ENCODE results near the gene CPN1.

DNA sequence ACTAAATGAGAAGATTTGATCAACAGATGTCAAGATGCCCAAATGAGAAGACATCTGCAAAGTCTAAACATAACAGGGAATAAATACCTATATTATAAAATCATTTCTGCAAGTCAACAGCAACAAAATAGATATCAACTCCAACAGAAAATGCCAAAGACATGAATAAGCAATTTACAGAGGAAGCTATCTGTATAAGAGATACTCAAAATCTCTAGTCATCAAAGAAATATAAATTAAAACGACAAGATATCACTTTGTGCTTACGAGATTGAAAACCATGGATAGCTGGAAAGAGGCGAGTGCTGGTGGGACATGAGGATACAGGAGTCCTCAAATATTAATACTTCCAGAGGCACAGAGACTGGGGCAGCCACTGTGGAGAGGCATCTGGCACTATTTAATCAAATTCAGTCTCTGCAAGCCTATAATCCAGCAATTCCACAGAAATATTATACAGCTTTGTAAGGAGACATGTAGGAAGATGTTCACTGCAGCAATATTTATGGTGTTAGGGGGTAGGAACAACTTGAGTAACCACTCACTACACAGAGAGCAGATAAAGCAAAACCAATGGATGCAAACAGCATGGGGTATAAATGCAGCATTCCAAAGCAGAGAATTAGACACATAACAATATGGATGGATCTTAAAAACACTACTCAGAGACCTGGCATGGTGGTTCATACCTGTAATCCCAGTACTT is 76.7 kb downstream of the CPN1 start:
- TF ChIP-seq, protein P1, sequence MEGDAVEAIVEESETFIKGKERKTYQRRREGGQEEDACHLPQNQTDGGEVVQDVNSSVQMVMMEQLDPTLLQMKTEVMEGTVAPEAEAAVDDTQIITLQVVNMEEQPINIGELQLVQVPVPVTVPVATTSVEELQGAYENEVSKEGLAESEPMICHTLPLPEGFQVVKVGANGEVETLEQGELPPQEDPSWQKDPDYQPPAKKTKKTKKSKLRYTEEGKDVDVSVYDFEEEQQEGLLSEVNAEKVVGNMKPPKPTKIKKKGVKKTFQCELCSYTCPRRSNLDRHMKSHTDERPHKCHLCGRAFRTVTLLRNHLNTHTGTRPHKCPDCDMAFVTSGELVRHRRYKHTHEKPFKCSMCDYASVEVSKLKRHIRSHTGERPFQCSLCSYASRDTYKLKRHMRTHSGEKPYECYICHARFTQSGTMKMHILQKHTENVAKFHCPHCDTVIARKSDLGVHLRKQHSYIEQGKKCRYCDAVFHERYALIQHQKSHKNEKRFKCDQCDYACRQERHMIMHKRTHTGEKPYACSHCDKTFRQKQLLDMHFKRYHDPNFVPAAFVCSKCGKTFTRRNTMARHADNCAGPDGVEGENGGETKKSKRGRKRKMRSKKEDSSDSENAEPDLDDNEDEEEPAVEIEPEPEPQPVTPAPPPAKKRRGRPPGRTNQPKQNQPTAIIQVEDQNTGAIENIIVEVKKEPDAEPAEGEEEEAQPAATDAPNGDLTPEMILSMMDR (IDR thresholded peaks at IDR 0.05; ENCODE audit: insufficient read depth, low read depth, low read length) = no peak
- TF ChIP-seq EZH2 (IDR thresholded peaks at IDR 0.05; ENCODE audit: insufficient read depth, low read length) = no peak
